IMR-90 (cell line): ENCODE data around the gene ASPG. TPM values are rescaled to one million over a fixed set of nuclear protein-coding genes. Genes with fewer than 3 reads are reported as not detected.

Source experiments
- ATAC-seq: fragments of 200-7000 bp; cut with Tn5 transposase; 2 replicates; pipeline ENCODE4 v1.9.1; 2020; ENCODE audit warnings: low read depth, mild to moderate bottlenecking, moderate library complexity
- BruUV-seq: library from RNA; stranded (reverse); fragments of 400-500 nt; replicated peaks from 2 replicates; lab custom pipeline; 2021; lab: Mats Ljungman, UMichigan
- CTCF ChIA-PET: fragments of 300-600 bp; formaldehyde crosslinking; extraction: SDS; loops from one replicate; lab custom pipeline; 2021; ENCODE audit warnings: antibody characterized with exemption; lab: Yijun Ruan, JAX
- POLR2A ChIA-PET: fragments of 300-600 bp; sonication (Branson Sonifier 250); formaldehyde crosslinking; loops from one replicate; lab custom pipeline; 2022; ENCODE audit warnings: antibody characterized with exemption; ENCODE audit not compliant: unreplicated experiment; lab: Charles Lee
- DNase-seq: peaks from one replicate; pipeline ENCODE4 v3.0.0; 2013
- H2AFZ ChIP-seq: replicated peaks from 2 replicates; pipeline ENCODE3; 2013; ENCODE audit warnings: low read length, mild to moderate bottlenecking; ENCODE audit not compliant: poor library complexity
- H2AK5ac ChIP-seq: 2 replicates; pipeline ENCODE4 v1.6.1; 2013; ENCODE audit warnings: low read depth, low read length, inconsistent platforms
- H2AK9ac ChIP-seq: replicated peaks from 2 replicates; pipeline ENCODE3; 2013; ENCODE audit warnings: mild to moderate bottlenecking, low read depth, low read length, moderate library complexity; ENCODE audit not compliant: poor library complexity
- H2BK120ac ChIP-seq: 2 replicates; pipeline ENCODE4 v1.6.1; 2013; ENCODE audit warnings: low read depth, low read length, inconsistent platforms
- H2BK15ac ChIP-seq: 3 replicates; pipeline ENCODE4 v1.6.1; 2013; ENCODE audit warnings: low read depth, low read length, inconsistent platforms
- H2BK20ac ChIP-seq: 2 replicates; pipeline ENCODE4 v1.6.1; 2013; ENCODE audit warnings: low read depth, mild to moderate bottlenecking, inconsistent platforms, low read length, moderate library complexity
- H2BK5ac ChIP-seq: 2 replicates; pipeline ENCODE4 v1.6.1; 2013; ENCODE audit warnings: mild to moderate bottlenecking, low read depth, low read length, inconsistent platforms; ENCODE audit not compliant: poor library complexity, severe bottlenecking
- H3K14ac ChIP-seq: replicated peaks from 2 replicates; pipeline ENCODE4 v1.6.1; 2013; ENCODE audit warnings: low read depth, low read length, inconsistent platforms
- H3K18ac ChIP-seq: 2 replicates; pipeline ENCODE4 v1.6.1; 2013; ENCODE audit warnings: low read depth, low read length, control low read depth
- H3K23ac ChIP-seq: 2 replicates; pipeline ENCODE4 v1.6.1; 2013; ENCODE audit warnings: low read depth, low read length, inconsistent platforms
- H3K27ac ChIP-seq: 2 replicates; pipeline ENCODE4 v1.5.1; 2013; ENCODE audit warnings: mild to moderate bottlenecking, control low read depth, low read length; ENCODE audit not compliant: insufficient read depth
- H3K27me3 ChIP-seq: 2 replicates; pipeline ENCODE4 v1.6.1; 2013; ENCODE audit warnings: low read length; ENCODE audit not compliant: control insufficient read depth, insufficient read depth
- H3K36me3 ChIP-seq: 2 replicates; pipeline ENCODE4 v1.6.1; 2013; ENCODE audit warnings: low read length, mixed read lengths; ENCODE audit not compliant: control insufficient read depth, insufficient read depth
- H3K4ac ChIP-seq: 2 replicates; pipeline ENCODE4 v1.6.1; 2013; ENCODE audit warnings: low read depth, low read length, inconsistent platforms
- H3K4me1 ChIP-seq: 2 replicates; pipeline ENCODE4 v1.6.1; 2013; ENCODE audit warnings: low read length, mixed read lengths; ENCODE audit not compliant: control insufficient read depth, insufficient read depth
- H3K4me2 ChIP-seq: 2 replicates; pipeline ENCODE4 v1.6.1; 2013; ENCODE audit warnings: low read depth, mild to moderate bottlenecking, control low read depth, low read length, moderate library complexity
- H3K4me3 ChIP-seq: 2 replicates; pipeline ENCODE4 v1.5.1; 2013; ENCODE audit warnings: low read depth, mild to moderate bottlenecking, control low read depth, low read length, moderate library complexity; ENCODE audit not compliant: insufficient read depth
- H3K56ac ChIP-seq: 2 replicates; pipeline ENCODE4 v1.6.1; 2013; ENCODE audit warnings: low read length, inconsistent platforms; ENCODE audit not compliant: insufficient read depth; ENCODE audit errors: extremely low read depth
- H3K79me1 ChIP-seq, 2 experiments: 2 replicates each; pipeline ENCODE4 v1.6.1; 2013; ENCODE audit warnings: low read length in 2 of 2, inconsistent platforms in 1 of 2, low read depth in 1 of 2
- H3K9ac ChIP-seq: 2 replicates; pipeline ENCODE4 v1.6.1; 2013; ENCODE audit warnings: low read depth, low read length, control low read depth
- H3K9me1 ChIP-seq: 2 replicates; pipeline ENCODE4 v1.6.1; 2013; ENCODE audit warnings: low read length, inconsistent platforms; ENCODE audit not compliant: insufficient read depth
- H3K9me3 ChIP-seq: 2 replicates; pipeline ENCODE4 v1.6.1; 2013; ENCODE audit warnings: low read length; ENCODE audit not compliant: control insufficient read depth, insufficient read depth
- H4K20me1 ChIP-seq: 2 replicates; pipeline ENCODE4 v1.6.1; 2013; ENCODE audit warnings: low read length, inconsistent platforms; ENCODE audit not compliant: insufficient read depth
- H4K5ac ChIP-seq: 2 replicates; pipeline ENCODE4 v1.6.1; 2013; ENCODE audit warnings: mild to moderate bottlenecking, low read depth, low read length, control low read depth
- H4K8ac ChIP-seq, 2 experiments: 2 replicates each; pipeline ENCODE4 v1.6.1; 2013; ENCODE audit warnings: low read depth in 2 of 2, low read length in 2 of 2, control low read depth in 1 of 2, inconsistent platforms in 1 of 2
- H4K91ac ChIP-seq: 2 replicates; pipeline ENCODE4 v1.6.1; 2013; ENCODE audit warnings: low read depth, low read length, inconsistent platforms; ENCODE audit not compliant: insufficient read depth
- CTCF ChIP-seq: conservative IDR thresholded peaks from 2 replicates; pipeline ENCODE4 v1.5.1; 2012; ENCODE audit warnings: mild to moderate bottlenecking, low read depth, low read length, improper control_type of control experiment
- FOS ChIP-seq: fragments of 150-350 bp; IDR thresholded peaks from 2 replicates; pipeline ENCODE4 v1.6.1; 2016; ENCODE audit warnings: low read depth, low read length
- POLR2A ChIP-seq: IDR thresholded peaks from 2 replicates; pipeline ENCODE4 v1.6.1; 2012; ENCODE audit warnings: mild to moderate bottlenecking, low read depth, low read length
- RAD21 ChIP-seq: IDR thresholded peaks from 2 replicates; pipeline ENCODE4 v1.6.1; 2012; ENCODE audit warnings: low read length, improper control_type of control experiment
- WGBS, 2 experiments: methylation state at CpG; one replicate each; pipeline versions ENCODE4 v1.1.5 to v1.1.7; 2013; ENCODE audit warnings: missing lambda C conversion rate in 2 of 2; ENCODE audit not compliant: insufficient read length in 1 of 2; ENCODE audit errors: extremely low coverage in 2 of 2; 5-methylcytosine and 5-hydroxymethylcytosine counted together
- dilution Hi-C: fragments of 300-500 bp; cut with HindIII; formaldehyde crosslinking; loops from one replicate; pipeline ENCODE4 v1.14.3; 2018; ENCODE audit warnings: low sequenced_read_pairs; ENCODE audit not compliant: unreplicated experiment
- in situ Hi-C: fragments of 300-500 bp; cut with MboI; formaldehyde crosslinking; loops from 3 replicates; pipeline ENCODE4 v1.14.3; 2019; ENCODE audit warnings: low sequenced_read_pairs, inconsistent platforms, mixed read lengths
- intact Hi-C: fragments of 100-400 bp; cut with micrococcal nuclease; formaldehyde crosslinking; loops from 2 replicates; pipeline ENCODE4 v1.10.0; 2022
- polyA plus RNA-seq, 3 experiments: library from polyadenylated mRNA; depleted of rRNA; stranded (reverse); fragments of >200 nt; gene quantifications; 2 replicates each; pipeline ENCODE4 v1.2.3, GENCODE V29; 2012; ENCODE audit warnings: low replicate concordance in 1 of 3
- total RNA-seq: library from RNA; depleted of rRNA; stranded (reverse); fragments of >200 nt; gene quantifications from 2 replicates; pipeline ENCODE4 v1.2.3, GENCODE V29; 2012

The ASPG gene
- total and polyA plus RNA-seq, 2 of the 4 experiments (the other 2 are of a cell fraction) = not detected

DNA sequence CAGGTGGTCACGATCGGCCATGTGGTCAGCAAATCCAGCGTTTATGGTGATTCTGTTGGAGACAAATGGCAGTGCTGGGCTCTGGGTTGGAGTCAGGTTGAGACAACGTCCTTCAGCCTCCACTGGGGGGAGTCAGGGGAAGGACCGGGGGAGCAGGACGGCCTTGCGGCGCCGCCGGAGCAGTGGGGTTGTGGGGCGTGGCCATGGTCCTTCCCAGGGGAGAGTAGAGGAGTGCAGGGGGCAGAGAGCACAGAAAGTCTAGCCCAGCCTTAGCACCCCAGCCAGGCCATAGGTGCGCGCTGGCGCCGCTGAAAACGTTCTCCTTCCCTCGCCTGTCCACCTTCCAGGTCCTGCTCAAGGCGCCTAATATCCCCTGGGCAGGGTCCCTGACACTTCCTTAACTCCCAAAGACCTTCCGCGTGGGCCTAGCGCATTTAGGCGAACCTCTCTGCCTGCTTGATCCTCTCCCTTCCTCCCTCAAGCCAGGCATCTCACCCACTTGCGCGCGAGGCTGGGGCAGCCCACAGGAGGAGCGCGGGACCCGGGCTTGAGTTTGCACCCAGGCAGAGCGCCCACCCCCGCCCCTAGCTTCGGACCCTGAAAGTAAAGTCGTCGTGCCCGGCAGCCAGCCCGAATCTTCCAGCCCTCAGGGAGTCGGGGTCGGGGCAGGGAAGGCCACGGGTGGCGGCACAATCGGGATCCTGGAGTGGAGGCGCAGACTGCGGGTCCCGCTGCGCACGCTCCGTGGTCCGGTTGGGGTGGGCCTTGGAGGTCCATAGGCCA lies 49.8 kb downstream of the ASPG start:
- Histone ChIP-seq H3K14ac (no peak overlapping the region), H2BK120ac (no peak overlapping the region), H4K5ac (no peak overlapping the region), H3K4ac (no peak overlapping the region), H3K9me1 (no peaks in the 10 kb centered on the region), H3K4me3 (no peak overlapping the region), H3K9me3 (0 out of 2 replicates have a peak, but pooled peaks cover 3% of the 10 kb centered on the region), H3K27me3 (peaks cover 43% of the 10 kb centered on the region), H2BK20ac (no peak overlapping the region), H2AK5ac (no peak overlapping the region), H3K27ac (no peak overlapping the region), H3K4me1 (no peaks in the 10 kb centered on the region; the same call in 1 of the 2 replicates), H3K9ac (no peak overlapping the region), H3K23ac (no peak overlapping the region), H2AFZ (no peak overlapping the region), H3K79me1 (no peaks in the 10 kb centered on the region), H2AK9ac (no peak overlapping the region), H3K18ac (no peak overlapping the region), H4K8ac (no peak overlapping the region), H3K56ac (no peak overlapping the region), H2BK5ac (no peak overlapping the region), H3K36me3 (no peaks in the 10 kb centered on the region), H2BK15ac (no peak overlapping the region), H3K4me2 (no peak overlapping the region), H4K20me1 (no peaks in the 10 kb centered on the region), H4K91ac (no peak overlapping the region)
- no peak for TF ChIP-seq RAD21
- TF ChIP-seq FOS = no peak
- no peak for TF ChIP-seq POLR2A
- TF ChIP-seq CTCF = 0 out of 2 replicates have a peak, but pooled peaks have one; percentile 1
- DNase-seq (no peak), ATAC-seq (no peak)
- ChIA-PET POLR2A (no interaction called here), CTCF (interaction anchor here (0.6 kb wide), 1 partner anchor 321 kb away, joined by 3 read pairs; no protein-coding TSS in a partner anchor)
- in situ Hi-C loops = loop anchor here (10.0 kb wide), 1 partner anchor 509 kb away; no protein-coding TSS in a partner anchor
- dilution Hi-C loops = no loop called here
- WGBS, 2 experiments = 4% methylated on average over 25 of the region's 47 CpGs; no CpG with 5 or more reads in 1 of the 2 experiments
- intact Hi-C loops = no loop called here
- BruUV-seq = no TSS peak
